ENCODE results near the gene SERPINA5.
"Not testable (repeated sequence)": the region's sequence is repeated elsewhere in the genome, so short reads cannot be mapped to it uniquely, and the experiment has no call there.

The SERPINA5 gene

GRCh38 chr14:94575730-94576585 is 5.3 kb upstream of the SERPINA5 start:
- no peak for DNase-seq

- not testable (repeated sequence) for DNase-seq
These were observed 3.8 kb upstream of the SERPINA5 start for GRCh38 chr14:94577472-94577871.

- no peak for DNase-seq
These were observed 2.5 kb upstream of the SERPINA5 start for GRCh38 chr14:94578712-94579111.

GRCh38 chr14:94582199-94582750 is 1.0 kb downstream of the SERPINA5 start:
- DNase-seq: no peak

- no peak for DNase-seq
These were observed 1.6 kb downstream of the SERPINA5 start for GRCh38 chr14:94582851-94583250.

GRCh38 chr14:94583557-94583956 is 2.3 kb downstream of the SERPINA5 start:
- DNase-seq: no peak

GRCh38 chr14:94584591-94585280 is 3.5 kb downstream of the SERPINA5 start:
- DNase-seq: no peak

- no peak for DNase-seq
These were observed 5.4 kb downstream of the SERPINA5 start for GRCh38 chr14:94586635-94587034.

GRCh38 chr14:94588311-94588710 is 7.1 kb downstream of the SERPINA5 start:
- DNase-seq: no peak

- no peak for DNase-seq
These were observed 9.8 kb downstream of the SERPINA5 start for GRCh38 chr14:94591073-94591472.

GRCh38 chr14:94591871-94592270 is 10.6 kb downstream of the SERPINA5 start:
- no peak for DNase-seq

GRCh38 chr14:94592457-94592856 is 11.2 kb downstream of the SERPINA5 start:
- no peak for DNase-seq

- no peak for DNase-seq
These were observed 12.1 kb downstream of the SERPINA5 start for GRCh38 chr14:94593376-94593748.

- DNase-seq: no peak
These were observed 12.7 kb downstream of the SERPINA5 start for GRCh38 chr14:94593749-94594431.

- no peak for DNase-seq
These were observed 13.2 kb downstream of the SERPINA5 start for GRCh38 chr14:94594441-94594840.

- no peak for DNase-seq
These were observed 14.7 kb downstream of the SERPINA5 start for GRCh38 chr14:94595912-94596311.

GRCh38 chr14:94596361-94596760 is 15.1 kb downstream of the SERPINA5 start:
- DNase-seq: no peak

GRCh38 chr14:94597788-94598187 is 16.6 kb downstream of the SERPINA5 start:
- DNase-seq: no peak

GRCh38 chr14:94598506-94598815 is 17.2 kb downstream of the SERPINA5 start:
- DNase-seq: no peak

- no peak for DNase-seq
These were observed 17.8 kb downstream of the SERPINA5 start for GRCh38 chr14:94598816-94599655.

GRCh38 chr14:94599656-94600004 is 18.4 kb downstream of the SERPINA5 start:
- no peak for DNase-seq

- no peak for DNase-seq
These were observed 18.9 kb downstream of the SERPINA5 start for GRCh38 chr14:94600148-94600545.
